ENCODE data around the gene MTPN.

The MTPN gene

GRCh38 chr7:135980665-135981180, 3.6 kb upstream of the MTPN start:
- DNase-seq, result no peak

- DNase-seq, result no peak
Observed at GRCh38 chr7:135980012-135980551, 2.9 kb upstream of the MTPN start.

- DNase-seq, result no peak
Observed at GRCh38 chr7:135979471-135980011, 2.4 kb upstream of the MTPN start.

GRCh38 chr7:135978624-135979023, 1.5 kb upstream of the MTPN start:
- DNase-seq, result no peak

- no peak for DNase-seq
Observed at GRCh38 chr7:135977742-135978066, 545 bp upstream of the MTPN start.

GRCh38 chr7:135976312-135977006, 700 bp downstream of the MTPN start:
- peak; percentile 10 for DNase-seq

- DNase-seq, result no peak
Observed at GRCh38 chr7:135975166-135975565, 2.0 kb downstream of the MTPN start.

GRCh38 chr7:135974667-135975066, 2.5 kb downstream of the MTPN start:
- no peak for DNase-seq

GRCh38 chr7:135971366-135971725, 5.8 kb downstream of the MTPN start:
- DNase-seq, result no peak

- DNase-seq, result no peak
Observed at GRCh38 chr7:135970682-135971365, 6.3 kb downstream of the MTPN start.

- DNase-seq, result no peak
Observed at GRCh38 chr7:135970045-135970444, 7.1 kb downstream of the MTPN start.

GRCh38 chr7:135966341-135967043, 10.7 kb downstream of the MTPN start:
- DNase-seq, result no peak

GRCh38 chr7:135965602-135966001, 11.6 kb downstream of the MTPN start:
- DNase-seq, result no peak

- DNase-seq, result no peak
Observed at GRCh38 chr7:135964791-135965190, 12.4 kb downstream of the MTPN start.

GRCh38 chr7:135964274-135964673, 12.9 kb downstream of the MTPN start:
- DNase-seq, result no peak

GRCh38 chr7:135962802-135963201, 14.4 kb downstream of the MTPN start:
- DNase-seq, result no peak

GRCh38 chr7:135960709-135961451, 16.3 kb downstream of the MTPN start:
- DNase-seq, result no peak

- DNase-seq, result no peak
Observed at GRCh38 chr7:135959646-135960363, 17.4 kb downstream of the MTPN start.

- DNase-seq, result no peak
Observed at GRCh38 chr7:135958173-135958572, 19.0 kb downstream of the MTPN start.

- DNase-seq, result no peak
Observed at GRCh38 chr7:135957627-135958026, 19.5 kb downstream of the MTPN start.

GRCh38 chr7:135956393-135956792, 20.8 kb downstream of the MTPN start:
- no peak for DNase-seq

- DNase-seq, result no peak
Observed at GRCh38 chr7:135950972-135951371, 26.2 kb downstream of the MTPN start.
